Left ventricle myocardium inferior (tissue), 1 donor: ENCODE results near the gene DBH. TPM values are rescaled to one million over a fixed set of nuclear protein-coding genes. Genes with fewer than 3 reads are reported as not detected.
"Not testable (repeated sequence)": the region's sequence is repeated elsewhere in the genome, so short reads cannot be mapped to it uniquely, and the experiment has no call there.

Experiments used
- DNase-seq: peaks from one replicate; pipeline ENCODE4 v3.0.0-alpha.2; 2020
- H3K27ac ChIP-seq: fragments of 200-600 bp; replicated peaks from 2 replicates; pipeline ENCODE4 v1.8.0; 2021
- H3K27me3 ChIP-seq: fragments of 200-600 bp; 2 replicates; pipeline ENCODE4 v1.8.0; 2021; ENCODE audit warnings: low read depth
- H3K36me3 ChIP-seq: fragments of 200-600 bp; 2 replicates; pipeline ENCODE4 v1.8.0; 2021
- H3K4me1 ChIP-seq: fragments of 200-600 bp; 2 replicates; pipeline ENCODE4 v1.8.0; 2021
- H3K4me3 ChIP-seq: fragments of 200-600 bp; 2 replicates; pipeline ENCODE4 v1.8.0; 2021; ENCODE audit warnings: mild to moderate bottlenecking, moderate library complexity
- H3K9me3 ChIP-seq: fragments of 200-600 bp; replicated peaks from 2 replicates; pipeline ENCODE4 v1.8.0; 2021
- CTCF ChIP-seq: fragments of 200-600 bp; IDR thresholded peaks from 2 replicates; pipeline ENCODE4 v1.8.0; 2021; ENCODE audit warnings: antibody characterized with exemption, mild to moderate bottlenecking, borderline replicate concordance
- intact Hi-C: fragments of 100-400 bp; cut with micrococcal nuclease; formaldehyde crosslinking; loops from one replicate; pipeline ENCODE4 v1.11.0; 2022
- total RNA-seq: library from RNA; stranded (reverse); fragmentation: NEBNext Ultra II Directional; extraction: Animal tissue kit (Norgen Biotek cat#: 25700); gene quantifications from one replicate; pipeline ENCODE4 v1.2.1, GENCODE V29; 2021
- donor health status: DM: no; HTN: yes; CAD: no; lungs with severe emphysema.

The DBH gene
- total RNA-seq, 1 donor from 2014 or later: not detected

GRCh38 chr9:133670466-133670865 lies 34.3 kb downstream of the DBH start:
- no peaks in the 10 kb centered on the region for H3K36me3 ChIP-seq
- intact Hi-C loops: no loop called here
- no peak for DNase-seq

GRCh38 chr9:133671371-133671770 lies 35.2 kb downstream of the DBH start:
- H3K36me3 ChIP-seq: no peaks in the 10 kb centered on the region
- intact Hi-C loops: no loop called here
- H3K27me3 ChIP-seq: peaks cover 63% of the 10 kb centered on the region
- H3K27ac ChIP-seq: no peak overlapping the region
- no peak overlapping the region for H3K4me3 ChIP-seq
- TF ChIP-seq CTCF: no peak
- DNase-seq: no peak
- H3K4me1 ChIP-seq: peaks cover 5% of the 10 kb centered on the region
- H3K9me3 ChIP-seq: peaks cover 3% of the 10 kb centered on the region

More at GRCh38 chr9:133670466-133670865, 34.3 kb downstream of the DBH start:
- Histone ChIP-seq H3K27me3 (peaks cover 63% of the 10 kb centered on the region), H3K4me1 (peaks cover 5% of the 10 kb centered on the region), H3K4me3 (no peak overlapping the region), H3K27ac (no peak overlapping the region), H3K9me3 (peaks cover 3% of the 10 kb centered on the region)
- no peak for TF ChIP-seq CTCF

GRCh38 chr9:133672503-133673257 lies 36.5 kb downstream of the DBH start:
- intact Hi-C loops: no loop called here
- TF ChIP-seq CTCF: no peak
- DNase-seq: no peak
- H3K27ac ChIP-seq: no peak overlapping the region
- peaks cover 52% of the 10 kb centered on the region for H3K27me3 ChIP-seq
- no peaks in the 10 kb centered on the region for H3K36me3 ChIP-seq
- H3K4me3 ChIP-seq: no peak overlapping the region
- H3K4me1 ChIP-seq: no peaks in the 10 kb centered on the region
- peaks cover 3% of the 10 kb centered on the region for H3K9me3 ChIP-seq

- Histone ChIP-seq H3K4me3 (no peak overlapping the region), H3K9me3 (peaks cover 3% of the 10 kb centered on the region), H3K36me3 (no peaks in the 10 kb centered on the region), H3K4me1 (no peaks in the 10 kb centered on the region), H3K27ac (no peak overlapping the region), H3K27me3 (peaks cover 49% of the 10 kb centered on the region)
- no peak for DNase-seq
- intact Hi-C loops: no loop called here
- TF ChIP-seq CTCF: no peak
Measured at GRCh38 chr9:133673258-133673655, 37.1 kb downstream of the DBH start.

GRCh38 chr9:133674091-133674490 lies 37.9 kb downstream of the DBH start:
- no peak for TF ChIP-seq CTCF
- no peak for DNase-seq
- Histone ChIP-seq H3K4me3 (no peak overlapping the region), H3K9me3 (peaks cover 3% of the 10 kb centered on the region), H3K4me1 (peaks cover 3% of the 10 kb centered on the region), H3K27me3 (peaks cover 49% of the 10 kb centered on the region), H3K27ac (no peak overlapping the region), H3K36me3 (no peaks in the 10 kb centered on the region)
- intact Hi-C loops: no loop called here

- H3K36me3 ChIP-seq, DNase-seq, H3K4me3 ChIP-seq, H3K9me3 ChIP-seq, H3K27ac ChIP-seq, intact Hi-C loops: not testable (repeated sequence)
- Histone ChIP-seq H3K27me3 (peaks cover 35% of the 10 kb centered on the region), H3K4me1 (peaks cover 20% of the 10 kb centered on the region)
Measured at GRCh38 chr9:133675796-133676195, 39.6 kb downstream of the DBH start.
